ENCODE measurements around the gene GPC6. TPM values are rescaled to one million over a fixed set of nuclear protein-coding genes. Genes with fewer than 3 reads are reported as not detected.

GPC6 gene
- total and polyA plus RNA-seq, 2 donors (not counting 3 experiments of a cell fraction or from before 2014, with no cell fraction given) = 0.01 TPM; not detected in 1

DNA sequence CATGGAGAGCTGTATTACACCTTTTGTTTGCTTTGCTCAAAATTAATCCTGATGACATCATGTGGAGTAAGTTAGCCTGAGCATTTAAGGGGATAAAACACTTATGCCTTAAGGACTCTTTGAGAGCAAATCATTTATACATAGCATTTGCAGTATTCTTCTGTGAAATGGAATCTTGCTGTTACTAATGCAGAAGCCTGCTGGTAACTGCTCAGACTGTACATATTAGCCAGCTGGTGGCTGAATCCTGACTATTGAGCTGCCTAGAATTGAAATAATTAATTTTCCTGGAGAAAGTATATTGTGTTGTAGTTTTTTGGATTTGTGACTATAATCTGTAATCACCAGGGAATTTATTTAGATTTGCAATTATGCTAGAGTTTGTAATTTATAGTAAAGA is 363.2 kb downstream of the GPC6 start:
- FAIRE-seq (no peak), DNase-seq (ENCODE audit: low read depth, low spot score) (no peak)
- Histone ChIP-seq H3K9me3 (replicated peaks; ENCODE audit: control insufficient read depth, insufficient read depth, low read length) (no peaks in the 10 kb centered on the region), H3K4me2 (ENCODE audit: insufficient read depth, low read length) (no peak overlapping the region), H3K4me3 (replicated peaks in 1 of 3; ENCODE audit: insufficient read depth in 1 of 3, low read depth in 1 of 3, low read length in 3 of 3) (no peak overlapping the region), H3K4me1 (ENCODE audit: control insufficient read depth, extremely low read depth, insufficient read depth, low read length) (no peaks in the 10 kb centered on the region), H3K79me2 (ENCODE audit: control insufficient read depth, insufficient read depth, low read length) (no peaks in the 10 kb centered on the region), H3K9me1 (replicated peaks; ENCODE audit: control insufficient read depth, extremely low read depth, insufficient read depth, low read length) (no peaks in the 10 kb centered on the region), H3K27ac (ENCODE audit: insufficient read depth, low read depth, low read length) (no peak overlapping the region), H4K20me1 (replicated peaks; ENCODE audit: control insufficient read depth, extremely low read depth, insufficient read depth, low read length) (no peaks in the 10 kb centered on the region), H2AFZ (ENCODE audit: low read depth, low read length) (no peak overlapping the region), H3K9ac (replicated peaks; ENCODE audit: extremely low read depth, insufficient read depth, low read length) (no peak overlapping the region), H3K27me3 (ENCODE audit: control insufficient read depth in 2 of 2, insufficient read depth in 2 of 2, low read length in 2 of 2) (no peaks in the 10 kb centered on the region), H3K36me3 (ENCODE audit: control insufficient read depth in 2 of 2, extremely low read depth in 1 of 2, insufficient read depth in 2 of 2, low read length in 2 of 2) (no peaks in the 10 kb centered on the region)
- dilution Hi-C loops (cut with MboI; ENCODE audit: extremely low pct_ligation_motif_present, low sequenced_read_pairs) (no loop called here), intact Hi-C loops (cut with micrococcal nuclease) (no loop called here)
- TF ChIP-seq POLR2AphosphoS5 (IDR thresholded peaks at IDR 0.05; ENCODE audit: insufficient read depth, low read depth, low read length) = no peak
- TF ChIP-seq POLR2A (IDR thresholded peaks at IDR 0.05; ENCODE audit: low read depth, low read length) = no peak
- no peak for TF ChIP-seq JUN (IDR thresholded peaks at IDR 0.05; ENCODE audit: borderline replicate concordance, insufficient read depth, insufficient read length, low read depth)
- no peak for TF ChIP-seq MYC (IDR thresholded peaks at IDR 0.05; ENCODE audit: low read depth, low read length)
- TF ChIP-seq, protein P1, sequence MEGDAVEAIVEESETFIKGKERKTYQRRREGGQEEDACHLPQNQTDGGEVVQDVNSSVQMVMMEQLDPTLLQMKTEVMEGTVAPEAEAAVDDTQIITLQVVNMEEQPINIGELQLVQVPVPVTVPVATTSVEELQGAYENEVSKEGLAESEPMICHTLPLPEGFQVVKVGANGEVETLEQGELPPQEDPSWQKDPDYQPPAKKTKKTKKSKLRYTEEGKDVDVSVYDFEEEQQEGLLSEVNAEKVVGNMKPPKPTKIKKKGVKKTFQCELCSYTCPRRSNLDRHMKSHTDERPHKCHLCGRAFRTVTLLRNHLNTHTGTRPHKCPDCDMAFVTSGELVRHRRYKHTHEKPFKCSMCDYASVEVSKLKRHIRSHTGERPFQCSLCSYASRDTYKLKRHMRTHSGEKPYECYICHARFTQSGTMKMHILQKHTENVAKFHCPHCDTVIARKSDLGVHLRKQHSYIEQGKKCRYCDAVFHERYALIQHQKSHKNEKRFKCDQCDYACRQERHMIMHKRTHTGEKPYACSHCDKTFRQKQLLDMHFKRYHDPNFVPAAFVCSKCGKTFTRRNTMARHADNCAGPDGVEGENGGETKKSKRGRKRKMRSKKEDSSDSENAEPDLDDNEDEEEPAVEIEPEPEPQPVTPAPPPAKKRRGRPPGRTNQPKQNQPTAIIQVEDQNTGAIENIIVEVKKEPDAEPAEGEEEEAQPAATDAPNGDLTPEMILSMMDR (IDR thresholded peaks at IDR 0.05; ENCODE audit: extremely low read depth in 1 of 2, insufficient read depth in 1 of 2, low read depth in 1 of 2, low read length in 2 of 2) = no peak
- no peak for TF ChIP-seq EZH2 (IDR thresholded peaks at IDR 0.05; ENCODE audit: borderline replicate concordance, low read depth, low read length, severe bottlenecking)
- no peak for TF ChIP-seq FOS (IDR thresholded peaks at IDR 0.05; ENCODE audit: borderline replicate concordance, insufficient read depth, low read length)
- TF ChIP-seq, protein P2, sequence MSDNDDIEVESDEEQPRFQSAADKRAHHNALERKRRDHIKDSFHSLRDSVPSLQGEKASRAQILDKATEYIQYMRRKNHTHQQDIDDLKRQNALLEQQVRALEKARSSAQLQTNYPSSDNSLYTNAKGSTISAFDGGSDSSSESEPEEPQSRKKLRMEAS (IDR thresholded peaks at IDR 0.05; ENCODE audit: insufficient read depth, insufficient read length) = no peak
- no peak for TF ChIP-seq GATA2 (IDR thresholded peaks at IDR 0.05; ENCODE audit: insufficient read depth, insufficient read length, low read depth, low read length)
- no TSS peak for BruUV-seq (replicated peaks)
- ChIA-PET POLR2A (no interaction called here), CTCF (no interaction called here)

All from endothelial cell of umbilical vein (primary cell).